Superior temporal gyrus (tissue), 1 donor: ENCODE results near the gene COL8A2.

ENCODE experiments used
- DNase-seq: peaks from one replicate; pipeline ENCODE4 v3.0.0-alpha.2; 2016; ENCODE audit errors: extremely low spot score

The COL8A2 gene

GRCh38 chr1:36137226-36137625, 12.2 kb upstream of the COL8A2 start:
- DNase-seq: no peak

DNA sequence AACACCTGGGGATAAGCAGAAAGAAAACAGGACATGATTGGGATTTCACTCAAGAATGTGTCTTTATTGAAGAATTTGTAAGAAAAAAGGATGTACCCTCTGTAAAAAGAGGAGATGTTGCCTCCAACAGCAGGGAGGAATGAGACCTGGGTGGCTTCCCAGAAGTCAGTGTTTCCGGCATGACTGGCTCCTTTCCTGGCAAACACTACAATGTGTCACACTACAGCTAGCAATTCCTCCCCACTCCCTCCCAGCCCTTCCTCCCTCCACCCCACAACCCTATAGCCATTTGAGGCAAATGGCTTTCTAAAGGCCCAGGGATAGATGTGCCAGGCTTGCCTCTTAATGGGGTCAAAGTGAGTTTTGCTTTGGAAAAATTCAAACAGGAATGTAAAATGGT, 11.5 kb upstream of the COL8A2 start:
- no peak for DNase-seq

- no peak for DNase-seq
These were observed 10.8 kb upstream of the COL8A2 start for GRCh38 chr1:36135796-36136195.

GRCh38 chr1:36135330-36135667, 10.3 kb upstream of the COL8A2 start:
- no peak for DNase-seq

- DNase-seq: peak; percentile 80
These were observed 9.7 kb upstream of the COL8A2 start for GRCh38 chr1:36134505-36135329.

DNA sequence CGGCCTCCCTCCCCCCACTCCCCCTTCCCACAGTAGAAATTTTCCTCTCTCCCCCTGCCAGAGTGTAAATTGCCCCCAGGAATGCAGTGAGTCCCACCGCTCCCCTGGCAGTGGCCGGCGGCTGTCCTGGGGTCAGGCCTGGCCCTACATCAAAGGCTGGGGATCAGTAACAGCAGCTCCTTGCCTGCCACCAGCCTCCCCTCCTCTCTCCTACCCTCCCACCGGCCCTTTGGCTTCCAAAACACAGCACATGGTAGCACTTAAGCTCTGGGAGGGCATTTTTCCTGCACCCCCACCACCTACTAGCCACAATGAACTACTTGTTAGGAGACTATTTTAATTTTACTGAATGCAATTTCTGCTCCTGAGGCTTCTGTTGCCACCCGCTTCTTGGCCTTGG, 9.0 kb upstream of the COL8A2 start:
- DNase-seq: no peak

DNA sequence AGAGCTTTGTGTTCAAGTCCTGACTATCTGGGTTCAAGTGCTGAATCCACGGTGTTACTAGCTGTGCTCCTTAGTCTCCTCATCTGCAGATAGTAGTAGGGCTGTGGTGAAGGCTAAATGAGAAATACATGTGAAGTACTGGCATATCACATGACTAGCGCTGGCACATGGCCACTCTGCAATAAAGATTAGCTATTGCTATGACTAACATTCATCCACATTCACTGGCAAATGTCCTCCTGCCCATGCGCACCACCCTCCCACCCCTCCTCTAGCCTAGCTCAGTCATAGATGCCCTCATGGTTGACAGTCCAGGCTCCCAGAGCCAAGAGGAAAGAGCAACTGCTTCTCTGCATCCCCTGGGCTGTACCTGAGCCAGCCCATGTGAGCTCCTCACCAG, 8.5 kb upstream of the COL8A2 start:
- DNase-seq: no peak

GRCh38 chr1:36132029-36132428, 7.0 kb upstream of the COL8A2 start:
- DNase-seq: no peak

DNA sequence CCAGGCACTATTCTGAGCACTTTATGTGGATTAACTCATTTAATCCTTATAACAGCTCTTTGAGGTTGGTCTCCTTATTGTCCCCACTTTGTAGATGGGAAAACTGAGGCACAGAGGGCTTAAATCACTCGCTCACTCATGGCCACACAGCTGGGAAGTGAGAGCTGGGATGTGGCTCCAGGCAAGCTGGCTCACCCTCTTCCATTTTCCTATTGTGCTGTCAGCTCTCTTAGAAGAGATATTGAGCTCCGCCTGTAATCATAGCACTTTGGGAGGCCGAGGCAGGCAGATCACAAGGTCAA, 3.8 kb upstream of the COL8A2 start:
- DNase-seq: no peak

- no peak for DNase-seq
These were observed 3.3 kb upstream of the COL8A2 start for GRCh38 chr1:36128126-36128904.

- DNase-seq: no peak
These were observed 1.9 kb upstream of the COL8A2 start for GRCh38 chr1:36126797-36127500.

GRCh38 chr1:36126005-36126716, 1.1 kb upstream of the COL8A2 start:
- DNase-seq: no peak

DNA sequence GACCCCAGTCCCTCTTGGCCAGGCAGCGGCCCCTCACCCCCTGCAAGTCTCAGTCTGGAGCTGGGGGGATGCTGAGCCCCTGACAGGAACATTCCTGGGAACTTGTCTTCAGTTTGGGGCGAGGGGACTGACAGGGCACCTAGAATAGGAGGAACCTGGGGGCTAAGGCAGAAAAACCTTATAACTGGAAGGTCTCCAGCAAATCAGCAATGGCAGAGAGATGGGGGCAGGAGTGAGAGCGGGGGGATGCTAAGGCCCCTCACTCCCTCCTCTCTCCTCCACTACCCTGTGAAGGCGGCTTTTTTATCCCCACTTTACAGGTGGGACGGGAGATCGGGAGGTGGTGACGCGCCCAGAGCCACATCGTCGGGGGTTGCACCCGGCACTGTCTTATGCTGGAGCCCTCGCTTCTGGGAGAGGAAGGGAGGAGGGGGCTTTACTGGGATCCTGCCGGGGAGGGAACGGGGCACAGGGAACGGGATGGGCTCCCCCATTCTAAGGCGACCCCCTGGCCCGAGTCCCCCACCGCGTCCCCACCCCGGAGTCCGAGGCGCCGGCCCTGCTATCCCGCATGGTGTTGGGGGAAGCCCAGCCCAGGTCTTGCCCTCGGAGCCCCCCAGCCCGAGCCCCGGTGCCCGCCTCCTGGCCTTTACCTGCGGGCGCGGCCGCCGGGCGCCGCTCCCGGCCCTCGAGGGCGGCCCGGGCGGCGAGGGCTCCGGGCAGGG, 456 bp downstream of the COL8A2 start:
- DNase-seq: no peak

DNA sequence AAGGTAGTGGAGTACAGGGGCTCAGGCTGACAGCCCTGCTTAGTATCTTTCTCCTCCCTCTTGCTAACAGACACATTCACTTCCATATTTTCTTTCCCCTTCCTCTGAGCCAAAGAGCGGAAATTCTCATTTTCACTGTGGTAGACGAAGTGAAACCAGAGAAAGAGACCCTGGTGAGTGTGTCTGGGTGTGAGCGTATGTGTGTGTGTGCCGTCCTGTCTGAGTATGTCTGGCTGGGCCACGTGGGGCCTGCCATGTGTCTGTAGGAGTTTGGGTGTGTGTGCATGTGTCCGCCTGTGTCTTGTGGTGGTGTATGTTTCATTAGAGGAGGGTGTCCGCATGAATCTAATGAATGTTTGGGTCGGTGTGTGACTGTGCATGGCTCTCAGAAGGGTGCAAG, 1.7 kb downstream of the COL8A2 start:
- DNase-seq: peak; percentile 27

- DNase-seq: no peak
These were observed 2.7 kb downstream of the COL8A2 start for GRCh38 chr1:36122062-36123030.

DNA sequence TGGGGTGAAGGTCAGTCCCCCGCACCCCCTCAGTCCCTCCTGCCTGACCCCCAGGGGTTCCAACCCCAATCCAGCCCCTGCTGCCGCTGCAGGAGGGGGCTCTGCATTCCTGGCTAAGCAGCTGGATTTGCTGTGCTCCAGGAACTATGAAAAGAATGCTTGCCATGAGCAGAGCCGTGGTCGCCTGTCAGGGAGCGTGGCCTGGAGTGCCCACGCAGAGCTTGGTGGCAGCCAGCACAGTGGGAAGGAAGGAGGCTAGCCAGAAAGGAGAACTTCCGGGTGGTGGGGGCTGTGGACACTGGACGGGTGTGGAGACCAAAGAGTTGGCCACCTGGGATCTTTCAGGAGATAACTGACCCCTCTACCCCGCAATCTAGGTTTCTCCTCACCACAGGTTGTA, 5.6 kb downstream of the COL8A2 start:
- no peak for DNase-seq

DNA sequence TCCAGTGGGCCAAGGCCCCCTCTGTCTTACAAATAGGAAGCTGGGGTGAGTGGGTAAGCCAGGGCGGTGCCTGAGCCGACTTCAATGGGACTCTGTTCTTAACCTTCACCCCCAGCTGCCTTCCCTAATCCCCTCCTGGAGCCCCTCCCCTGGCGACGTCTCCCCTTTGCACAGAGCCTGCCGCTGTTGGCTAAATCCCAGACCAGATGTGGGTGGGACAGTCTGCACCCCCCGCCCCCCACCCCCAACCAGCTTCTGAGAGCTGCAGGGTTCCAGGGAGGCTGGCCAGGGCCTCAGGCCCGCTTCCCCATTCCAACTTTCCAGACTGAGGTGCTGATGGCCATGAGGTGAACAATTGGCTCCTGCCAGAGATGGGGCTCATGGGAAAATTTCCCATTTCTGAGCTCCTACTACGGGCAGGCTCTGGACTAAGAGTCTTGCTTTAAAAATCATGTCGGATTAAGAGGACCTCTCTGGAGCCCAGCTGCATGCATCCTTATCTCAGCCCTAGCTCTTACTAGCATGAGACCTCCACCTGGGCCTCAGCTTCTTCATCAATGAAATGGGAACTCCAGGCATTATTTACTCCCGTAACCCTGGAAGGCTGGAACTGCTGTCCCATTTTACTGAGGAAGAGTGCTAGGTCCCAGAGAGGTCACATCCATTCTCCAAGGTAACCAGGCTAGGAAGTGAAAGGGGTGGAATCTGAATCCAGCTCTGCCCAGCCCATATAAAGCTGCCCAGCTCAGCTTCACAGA, 6.4 kb downstream of the COL8A2 start:
- no peak for DNase-seq

DNA sequence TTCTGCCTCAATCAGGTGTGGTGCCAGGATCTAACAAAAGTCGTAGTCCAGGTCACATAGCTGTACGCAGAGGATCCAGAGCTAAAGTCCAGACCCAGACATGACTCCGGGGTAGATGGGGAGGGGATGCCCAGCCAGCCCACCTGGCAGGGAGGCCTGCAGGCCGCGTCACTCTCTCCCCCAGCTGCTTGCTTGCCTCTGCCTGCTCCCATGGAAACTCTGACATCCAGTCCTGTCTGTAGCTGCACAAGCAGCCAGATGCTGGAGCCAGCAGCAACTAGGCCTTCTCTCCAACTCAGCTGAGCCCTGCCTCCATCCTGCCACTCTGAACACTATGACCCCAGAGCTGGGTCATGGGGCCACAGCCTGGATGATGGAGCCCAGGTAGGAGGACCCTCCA, 8.1 kb downstream of the COL8A2 start:
- DNase-seq: no peak

DNA sequence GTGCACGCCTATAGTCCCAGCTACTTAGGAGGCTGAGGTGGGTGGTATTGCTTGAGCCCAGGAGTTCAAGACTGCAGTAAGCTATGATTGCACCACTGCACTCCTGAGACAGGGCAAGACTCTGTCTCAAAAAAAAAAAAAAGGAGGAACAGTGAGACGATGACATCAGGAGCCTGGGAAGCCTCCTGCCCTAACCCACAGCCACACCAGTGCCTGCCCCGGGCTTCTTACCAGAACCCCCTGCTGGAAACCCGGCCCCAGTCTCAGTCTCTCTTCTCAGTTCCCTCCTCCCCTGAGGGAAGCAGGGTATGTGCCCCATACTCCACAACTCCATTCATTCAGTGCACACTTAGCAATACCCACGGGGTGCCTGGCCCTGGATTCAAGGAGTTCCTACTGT, 9.1 kb downstream of the COL8A2 start:
- no peak for DNase-seq

GRCh38 chr1:36115200-36115669, 9.8 kb downstream of the COL8A2 start:
- no peak for DNase-seq
